Body of pancreas (tissue), 4 donors: ENCODE results near the gene TBCEL. TPM values are rescaled to one million over a fixed set of nuclear protein-coding genes. Genes with fewer than 3 reads are reported as not detected.
"Not testable (repeated sequence)": the region's sequence is repeated elsewhere in the genome, so short reads cannot be mapped to it uniquely, and the experiment has no call there.

Experiments
- ATAC-seq: fragments of 150-250 bp; one replicate; pipeline ENCODE4 v1.9.1; 2016
- DNase-seq, 4 donors: peaks; one replicate each; pipeline ENCODE4 v3.0.0-alpha.2; 2019
- H3K27ac ChIP-seq, 4 donors: fragments of 200-600 bp; sonication (generic); 1 replicate in 3 of 4; 2 replicates in 1 of 4; pipeline versions ENCODE4 v1.5.1 to v1.6.1; 2016 to 2019; ENCODE audit warnings: mild to moderate bottlenecking in 1 of 4, mixed read lengths in 1 of 4, moderate library complexity in 1 of 4
- H3K27me3 ChIP-seq, 2 donors: fragments of 200-600 bp; sonication (generic); one replicate each; pipeline ENCODE4 v1.6.0; 2016; ENCODE audit warnings: mild to moderate bottlenecking in 1 of 2
- H3K36me3 ChIP-seq, 2 donors: fragments of 200-600 bp; sonication (generic); replicated peaks in 1 of 2; 2 replicates each; pipeline ENCODE4 v1.5.1; 2016; ENCODE audit warnings: low read depth in 2 of 2; ENCODE audit not compliant: insufficient read depth in 1 of 2
- H3K4me1 ChIP-seq: fragments of 200-600 bp; sonication (generic); one replicate; pipeline ENCODE4 v1.6.0; 2016
- H3K4me3 ChIP-seq, 2 donors: fragments of 200-600 bp; sonication (generic); 1 replicate in 1 of 2; 2 replicates in 1 of 2; pipeline ENCODE4 v1.5.1; 2016 to 2019
- H3K9me3 ChIP-seq, 3 donors: fragments of 200-600 bp; sonication (generic); 1 replicate in 2 of 3; 2 replicates in 1 of 3; pipeline ENCODE4 v1.5.1; 2016
- POLR2A ChIP-seq, 3 donors: fragments of 450-650 bp; IDR thresholded peaks; one replicate each; pipeline ENCODE4 v1.6.1; 2016; ENCODE audit warnings: antibody characterized with exemption in 3 of 3, mild to moderate bottlenecking in 2 of 3
- WGBS, 2 donors: methylation state at CpG; one replicate each; pipeline ENCODE4 v1.1.5; 2017; 5-methylcytosine and 5-hydroxymethylcytosine counted together
- intact Hi-C: fragments of 100-400 bp; cut with DNase I; formaldehyde crosslinking; loops from one replicate; pipeline ENCODE4 v1.15.1; 2023
- total RNA-seq, 2 donors: library from RNA; depleted of rRNA; stranded (reverse); fragments of >200 nt; gene quantifications; one replicate each; pipeline ENCODE4 v1.1.0, GENCODE V29; 2016
- TF ChIP-seq, protein P1 (sequence below), 7 experiments: fragments of 450-650 bp in 4 of 7; fragments of 200-600 bp in 3 of 7; sonication (generic) in 3 of 7; IDR thresholded peaks; one replicate each; pipeline ENCODE4 v1.5.1; 2016 to 2019; ENCODE audit warnings: antibody characterized with exemption in 7 of 7

The TBCEL gene
- total RNA-seq, 2 donors from 2014 or later = 5.9 to 14.8 TPM

DNA sequence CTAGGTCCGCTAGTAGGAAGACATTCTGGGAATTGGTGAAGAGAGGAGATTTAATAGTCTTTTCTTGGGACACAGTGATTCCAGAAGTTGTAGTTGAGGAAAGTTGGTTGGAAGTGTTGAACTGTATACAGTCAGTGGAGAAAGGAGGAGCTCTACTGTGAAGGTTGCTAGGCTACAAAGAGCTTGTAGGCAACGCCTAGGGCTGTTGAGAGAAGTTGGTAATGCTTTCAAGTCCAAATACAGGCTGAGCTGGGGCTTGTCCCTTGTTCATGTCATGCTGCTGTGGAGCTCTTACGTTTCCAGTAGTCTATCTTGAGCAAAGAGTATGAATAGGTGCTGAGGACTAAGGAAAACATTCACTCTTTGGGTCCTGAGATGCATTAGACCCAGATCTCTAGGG is 1.1 kb downstream of the TBCEL start:
- DNase-seq (no peak), ATAC-seq (no peak)
- 48 to 53% methylated on average over 3 of the region's 3 CpGs for WGBS, 2 donors
- intact Hi-C loops = no loop called here
- TF ChIP-seq, protein P1, sequence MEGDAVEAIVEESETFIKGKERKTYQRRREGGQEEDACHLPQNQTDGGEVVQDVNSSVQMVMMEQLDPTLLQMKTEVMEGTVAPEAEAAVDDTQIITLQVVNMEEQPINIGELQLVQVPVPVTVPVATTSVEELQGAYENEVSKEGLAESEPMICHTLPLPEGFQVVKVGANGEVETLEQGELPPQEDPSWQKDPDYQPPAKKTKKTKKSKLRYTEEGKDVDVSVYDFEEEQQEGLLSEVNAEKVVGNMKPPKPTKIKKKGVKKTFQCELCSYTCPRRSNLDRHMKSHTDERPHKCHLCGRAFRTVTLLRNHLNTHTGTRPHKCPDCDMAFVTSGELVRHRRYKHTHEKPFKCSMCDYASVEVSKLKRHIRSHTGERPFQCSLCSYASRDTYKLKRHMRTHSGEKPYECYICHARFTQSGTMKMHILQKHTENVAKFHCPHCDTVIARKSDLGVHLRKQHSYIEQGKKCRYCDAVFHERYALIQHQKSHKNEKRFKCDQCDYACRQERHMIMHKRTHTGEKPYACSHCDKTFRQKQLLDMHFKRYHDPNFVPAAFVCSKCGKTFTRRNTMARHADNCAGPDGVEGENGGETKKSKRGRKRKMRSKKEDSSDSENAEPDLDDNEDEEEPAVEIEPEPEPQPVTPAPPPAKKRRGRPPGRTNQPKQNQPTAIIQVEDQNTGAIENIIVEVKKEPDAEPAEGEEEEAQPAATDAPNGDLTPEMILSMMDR (IDR thresholded peaks at IDR 0.05) = no peak
- TF ChIP-seq POLR2A (IDR thresholded peaks at IDR 0.05) = no peak
- H3K27ac ChIP-seq = peak overlapping the region in 1 of 4 donors; percentile 61
- H3K4me3 ChIP-seq = no peak overlapping the region
- no peaks in the 10 kb centered on the region for H3K27me3 ChIP-seq
- H3K9me3 ChIP-seq = no peaks in the 10 kb centered on the region
- no peaks in the 10 kb centered on the region for H3K36me3 ChIP-seq
- peaks cover 22% of the 10 kb centered on the region for H3K4me1 ChIP-seq

DNA sequence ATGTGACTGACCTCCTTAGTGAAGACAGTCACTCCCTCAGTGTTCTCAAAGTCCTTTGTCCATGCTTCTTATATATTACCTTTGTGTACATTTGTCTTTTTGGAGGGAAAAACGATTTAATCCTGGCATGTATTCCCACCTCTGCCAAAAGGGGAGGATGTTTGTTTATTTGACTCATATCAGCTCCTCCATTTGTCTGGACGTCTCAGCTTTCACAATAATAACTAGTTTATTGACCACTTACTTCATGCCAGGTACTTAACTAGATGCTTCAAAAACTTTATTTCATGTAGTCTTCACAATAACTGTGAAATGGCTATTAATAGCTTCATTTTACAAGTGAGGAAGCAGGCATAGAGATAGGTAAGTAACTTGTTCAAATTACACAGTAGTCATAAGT is 5.3 kb downstream of the TBCEL start:
- TF ChIP-seq, protein P1 (IDR thresholded peaks at IDR 0.05) = no peak
- no peak for TF ChIP-seq POLR2A (IDR thresholded peaks at IDR 0.05)

DNA sequence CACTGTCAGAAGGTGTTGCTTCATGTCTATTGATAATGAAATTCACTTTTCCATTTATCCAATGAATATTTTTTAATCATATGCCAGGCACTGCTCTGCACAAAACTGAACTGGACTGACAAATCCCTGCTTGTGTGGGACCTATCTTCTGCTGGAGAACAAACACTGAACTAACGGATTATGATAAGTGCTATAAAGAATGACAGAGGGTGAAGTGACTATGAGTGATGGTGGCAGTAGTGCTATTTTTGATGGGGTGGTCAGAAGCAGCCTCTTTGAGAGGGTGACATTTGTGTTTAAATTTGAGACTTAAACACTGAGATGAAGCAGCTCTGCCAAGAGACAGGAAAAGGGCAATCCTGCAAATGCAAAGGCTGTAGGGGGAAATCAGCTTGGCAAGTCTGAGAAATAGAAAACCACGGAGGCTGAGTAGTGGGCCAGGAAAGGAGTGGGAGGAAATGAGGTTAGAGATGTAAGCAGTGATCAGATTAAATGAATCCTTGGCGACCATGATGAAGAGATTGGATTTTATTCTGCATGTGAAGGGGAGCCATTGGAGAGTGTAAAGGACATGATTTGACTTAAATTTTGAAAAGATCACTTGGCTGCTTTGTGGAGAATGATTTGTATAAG is 6.0 kb downstream of the TBCEL start:
- intact Hi-C loops = no loop called here
- ATAC-seq = no peak
- WGBS, 2 donors = 61% methylated on average over 3 of the region's 3 CpGs

More for the DNA sequence above, 5.3 kb downstream of the TBCEL start:
- Histone ChIP-seq H3K4me3 (no peak overlapping the region), H3K4me1 (peaks cover 29% of the 10 kb centered on the region), H3K9me3 (no peaks in the 10 kb centered on the region), H3K27ac (no peak overlapping the region), H3K27me3 (no peaks in the 10 kb centered on the region), H3K36me3 (no peaks in the 10 kb centered on the region)
- ATAC-seq = no peak
- intact Hi-C loops = no loop called here
- DNase-seq = no peak
- WGBS, 2 donors = 11 to 13% methylated on average over 2 of the region's 2 CpGs

DNA sequence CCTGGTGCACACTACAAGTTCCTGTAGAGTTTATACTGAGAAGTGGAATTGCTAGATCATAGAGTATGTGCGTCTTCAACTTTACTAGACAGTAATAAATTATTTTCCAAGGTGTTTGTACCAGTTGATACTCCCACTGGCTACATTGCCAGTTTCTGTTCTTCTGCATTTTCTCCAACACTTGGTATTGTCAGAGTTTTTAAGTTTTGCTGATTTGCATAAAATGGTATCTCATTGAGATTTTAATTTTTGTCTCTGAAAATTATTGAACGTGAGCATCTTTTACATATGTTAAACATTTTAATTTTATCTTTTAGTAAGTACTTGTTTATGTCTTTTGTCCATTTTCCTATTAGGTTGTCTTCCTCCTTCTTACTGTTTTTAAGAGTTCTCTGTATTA is 7.3 kb downstream of the TBCEL start:
- no peak for DNase-seq
- WGBS, 2 donors = 91 to 97% methylated on average over 2 of the region's 2 CpGs
- Histone ChIP-seq H3K36me3 (no peaks in the 10 kb centered on the region), H3K4me1 (peaks cover 12% of the 10 kb centered on the region), H3K4me3 (no peak overlapping the region), H3K9me3 (no peaks in the 10 kb centered on the region), H3K27ac (no peak overlapping the region), H3K27me3 (no peaks in the 10 kb centered on the region)
- TF ChIP-seq, protein P1 (IDR thresholded peaks at IDR 0.05) = no peak
- TF ChIP-seq POLR2A (IDR thresholded peaks at IDR 0.05) = no peak
- no peak for ATAC-seq
- intact Hi-C loops = no loop called here

More for the DNA sequence above, 6.0 kb downstream of the TBCEL start:
- Histone ChIP-seq H3K27me3 (no peaks in the 10 kb centered on the region), H3K4me3 (no peak overlapping the region), H3K4me1 (peaks cover 23% of the 10 kb centered on the region), H3K36me3 (no peaks in the 10 kb centered on the region), H3K9me3 (no peaks in the 10 kb centered on the region), H3K27ac (no peak overlapping the region)
- no peak for DNase-seq
- TF ChIP-seq, protein P1 (IDR thresholded peaks at IDR 0.05) = no peak
- no peak for TF ChIP-seq POLR2A (IDR thresholded peaks at IDR 0.05)

DNA sequence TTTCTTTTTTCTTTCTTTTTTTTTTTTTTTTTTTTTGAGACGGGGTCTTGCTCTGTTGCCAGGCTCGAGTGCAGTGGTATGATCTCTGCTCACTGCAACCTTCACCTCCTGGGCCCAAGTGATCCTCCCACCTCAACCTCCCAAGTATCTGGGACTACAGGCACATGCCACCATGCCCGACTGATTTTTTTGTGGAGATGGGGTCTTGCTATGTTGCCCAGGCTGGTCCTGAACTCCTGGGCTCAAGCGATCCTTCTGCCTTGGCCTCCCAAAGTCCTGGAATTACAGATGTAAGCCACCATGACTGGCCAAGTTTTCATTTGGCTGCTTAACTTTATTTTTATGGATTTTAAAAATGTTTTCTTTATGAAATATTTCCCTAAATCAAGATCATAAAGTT is 7.7 kb downstream of the TBCEL start:
- H3K27me3 ChIP-seq, H3K36me3 ChIP-seq, H3K27ac ChIP-seq, H3K9me3 ChIP-seq, ATAC-seq, intact Hi-C loops, DNase-seq, H3K4me3 ChIP-seq: not testable (repeated sequence)
- H3K4me1 ChIP-seq = peaks cover 12% of the 10 kb centered on the region
- WGBS, 2 donors = 96 to 97% methylated on average over 4 of the region's 4 CpGs
